Lower leg skin (tissue), 4 donors: ENCODE data around the gene LRRC27. TPM values are rescaled to one million over a fixed set of nuclear protein-coding genes. Genes with fewer than 3 reads are reported as not detected.
A peak's percentile ranks its signal among the peaks of the same experiment; 100 is the strongest.
"Not testable (repeated sequence)": the region's sequence is repeated elsewhere in the genome, so short reads cannot be mapped to it uniquely, and the experiment has no call there.

ENCODE experiments used
- DNase-seq, 2 donors: peaks; one replicate each; pipeline ENCODE4 v3.0.0-alpha.2; 2019; ENCODE audit warnings: low spot score in 2 of 2
- H3K4me3 ChIP-seq: fragments of 200-600 bp; sonication (generic); 2 replicates; pipeline ENCODE4 v1.5.1; 2017; ENCODE audit warnings: mild to moderate bottlenecking, low read depth; ENCODE audit not compliant: poor library complexity, severe bottlenecking
- CTCF ChIP-seq, 3 donors: fragments of 450-650 bp; IDR thresholded peaks; one replicate each; pipeline ENCODE4 v1.5.1; 2016; ENCODE audit warnings: antibody characterized with exemption in 3 of 3, mild to moderate bottlenecking in 3 of 3, moderate library complexity in 2 of 3
- POLR2A ChIP-seq, 2 donors: fragments of 450-650 bp; IDR thresholded peaks; one replicate each; pipeline ENCODE4 v1.6.1; 2016 to 2017; ENCODE audit warnings: antibody characterized with exemption in 2 of 2, mild to moderate bottlenecking in 1 of 2, moderate library complexity in 1 of 2
- WGBS, 2 donors: methylation state at CpG; one replicate each; pipeline ENCODE4 v1.1.5; 2018; 5-methylcytosine and 5-hydroxymethylcytosine counted together
- intact Hi-C: fragments of 100-400 bp; cut with DNase I; formaldehyde crosslinking; loops from one replicate; pipeline ENCODE4 v1.15.0; 2023; ENCODE audit warnings: low total_unique reads
- total RNA-seq, 4 donors: library from RNA; depleted of rRNA; stranded (reverse); fragments of >200 nt; gene quantifications; one replicate each; pipeline ENCODE4 v1.1.0, GENCODE V29; 2016

Gene LRRC27
- total RNA-seq, 4 donors from 2014 or later = 3.1 to 11.3 (median 8.5) TPM

- no peak overlapping the region for H3K4me3 ChIP-seq
- TF ChIP-seq POLR2A (IDR thresholded peaks at IDR 0.05) = no peak
- TF ChIP-seq CTCF (IDR thresholded peaks at IDR 0.05) = no peak
- no peak for DNase-seq
- intact Hi-C loops = no loop called here
- 76 to 88% methylated on average over 5 of the region's 5 CpGs for WGBS, 2 donors
Measured at GRCh38 chr10:132291826-132292225, 40.2 kb upstream of the LRRC27 start.

DNA sequence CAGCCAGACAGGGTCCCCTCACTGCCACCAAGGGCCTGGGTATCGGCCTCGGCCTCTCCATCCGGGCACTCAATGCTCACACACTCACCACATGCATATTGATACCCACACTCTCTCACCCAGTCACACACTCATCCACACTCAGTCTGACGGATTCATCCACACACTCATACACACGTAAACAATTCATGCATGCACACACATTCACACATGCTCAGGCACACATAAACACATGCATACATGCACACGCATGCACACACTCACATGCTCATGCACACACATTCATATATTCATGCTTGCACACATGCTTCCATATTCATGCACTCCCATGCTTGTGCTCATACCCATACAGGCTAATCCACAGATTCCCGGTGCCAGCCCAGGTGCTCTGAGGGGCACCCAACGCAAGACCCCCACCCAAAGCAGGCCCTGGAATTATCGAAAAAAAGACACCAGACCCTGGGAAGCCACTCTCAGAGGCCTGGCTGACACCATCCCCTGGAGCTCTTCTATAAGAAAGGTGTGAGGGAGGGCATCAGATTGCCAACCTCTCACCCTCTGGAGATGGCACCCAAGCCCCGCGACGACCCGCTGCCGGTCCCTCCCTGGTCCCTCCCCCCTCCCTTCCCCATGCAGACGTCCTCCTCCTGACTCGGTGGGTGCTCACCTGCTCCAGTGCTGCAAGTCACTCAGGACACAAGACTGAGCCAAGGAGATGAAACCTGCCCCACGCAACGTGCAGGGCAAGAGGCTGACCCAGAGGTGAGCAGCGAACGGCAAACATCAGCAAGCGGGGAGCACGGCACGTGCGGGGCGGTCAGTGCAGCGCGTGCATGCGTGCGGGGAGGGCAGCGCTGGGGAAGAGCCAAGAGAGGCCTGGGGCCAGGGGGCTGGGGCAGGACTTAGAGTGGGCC is 39.4 kb upstream of the LRRC27 start:
- 86 to 90% methylated on average over 30 of the region's 30 CpGs for WGBS, 2 donors
- intact Hi-C loops = no loop called here
- H3K4me3 ChIP-seq = no peak overlapping the region
- DNase-seq = no peak
- TF ChIP-seq POLR2A (IDR thresholded peaks at IDR 0.05) (no peak), CTCF (IDR thresholded peaks at IDR 0.05) (no peak)

DNA sequence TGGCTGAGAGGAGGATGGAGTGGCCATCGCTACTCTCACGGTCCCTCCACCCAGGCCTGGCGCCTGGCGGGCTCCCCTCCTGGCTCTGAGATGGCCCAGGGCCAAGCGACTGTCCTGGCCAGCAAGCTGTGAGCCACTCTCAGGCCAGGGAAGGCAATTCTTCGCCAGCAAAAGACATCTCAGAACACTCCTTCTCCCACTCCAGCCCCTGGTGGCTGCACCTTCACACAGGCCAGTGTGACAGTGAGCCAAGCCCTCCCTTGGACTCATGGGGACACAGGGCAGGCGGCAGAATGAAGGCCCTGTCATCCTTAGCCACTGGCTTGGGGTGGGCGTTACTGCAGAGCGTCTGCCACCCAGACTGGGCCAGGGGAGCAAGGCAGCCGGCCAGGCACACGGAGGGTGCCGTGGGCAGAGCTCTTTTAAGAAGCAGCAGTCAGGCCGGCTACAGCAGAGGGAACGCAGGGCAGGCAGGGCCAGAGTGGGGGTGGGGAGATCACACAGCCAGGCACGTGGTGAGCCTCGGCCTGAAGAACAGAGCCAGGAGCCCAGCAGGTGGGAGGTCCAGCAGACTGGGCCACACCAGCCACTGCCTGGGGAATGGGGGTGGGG is 38.7 kb upstream of the LRRC27 start:
- no peak for DNase-seq
- no peak overlapping the region for H3K4me3 ChIP-seq
- TF ChIP-seq CTCF (IDR thresholded peaks at IDR 0.05) = no peak
- intact Hi-C loops = no loop called here
- 56 to 61% methylated on average over 15 to 16 of the region's 16 CpGs for WGBS, 2 donors

DNA sequence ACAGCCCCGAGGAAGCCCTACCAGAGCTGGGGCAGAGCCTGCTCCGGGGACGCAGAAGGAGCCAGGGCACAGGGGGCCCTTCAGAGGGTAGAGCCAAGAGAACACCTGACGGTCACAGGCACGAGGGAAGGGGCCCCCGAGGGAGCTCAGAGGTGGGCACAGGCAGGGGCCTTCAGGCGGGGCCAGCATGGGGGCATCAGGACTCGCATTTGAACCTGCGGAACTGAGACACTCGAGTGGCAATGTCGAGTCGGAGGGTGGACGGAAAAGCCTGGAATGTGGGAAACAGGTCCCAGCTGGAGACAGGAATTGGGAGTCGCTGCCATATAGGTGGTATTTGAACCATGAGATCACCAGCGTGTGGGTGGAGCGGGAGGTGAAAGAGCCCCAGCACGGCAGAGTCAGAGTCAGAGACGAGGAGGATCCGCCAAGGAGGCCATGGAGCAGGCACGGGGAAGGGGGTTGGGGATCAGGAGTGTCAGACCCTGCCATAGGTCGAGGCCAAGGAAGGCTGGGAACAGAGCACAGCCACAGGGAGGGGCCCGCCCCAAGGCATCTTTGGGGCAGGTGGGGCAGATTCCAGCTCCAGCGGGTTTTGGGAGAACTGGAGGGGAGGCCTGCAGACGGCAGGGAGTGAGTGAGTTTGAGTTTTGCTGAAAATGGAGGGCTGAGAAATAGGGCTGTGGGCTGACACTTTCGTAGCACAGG is 38.0 kb upstream of the LRRC27 start:
- no peak for TF ChIP-seq CTCF (IDR thresholded peaks at IDR 0.05)
- TF ChIP-seq POLR2A (IDR thresholded peaks at IDR 0.05) = no peak
- WGBS, 2 donors = 67 to 72% methylated on average over 25 of the region's 25 CpGs
- no peak overlapping the region for H3K4me3 ChIP-seq
- DNase-seq = peak in 1 of 2 donors; percentile 78
- intact Hi-C loops = no loop called here

DNA sequence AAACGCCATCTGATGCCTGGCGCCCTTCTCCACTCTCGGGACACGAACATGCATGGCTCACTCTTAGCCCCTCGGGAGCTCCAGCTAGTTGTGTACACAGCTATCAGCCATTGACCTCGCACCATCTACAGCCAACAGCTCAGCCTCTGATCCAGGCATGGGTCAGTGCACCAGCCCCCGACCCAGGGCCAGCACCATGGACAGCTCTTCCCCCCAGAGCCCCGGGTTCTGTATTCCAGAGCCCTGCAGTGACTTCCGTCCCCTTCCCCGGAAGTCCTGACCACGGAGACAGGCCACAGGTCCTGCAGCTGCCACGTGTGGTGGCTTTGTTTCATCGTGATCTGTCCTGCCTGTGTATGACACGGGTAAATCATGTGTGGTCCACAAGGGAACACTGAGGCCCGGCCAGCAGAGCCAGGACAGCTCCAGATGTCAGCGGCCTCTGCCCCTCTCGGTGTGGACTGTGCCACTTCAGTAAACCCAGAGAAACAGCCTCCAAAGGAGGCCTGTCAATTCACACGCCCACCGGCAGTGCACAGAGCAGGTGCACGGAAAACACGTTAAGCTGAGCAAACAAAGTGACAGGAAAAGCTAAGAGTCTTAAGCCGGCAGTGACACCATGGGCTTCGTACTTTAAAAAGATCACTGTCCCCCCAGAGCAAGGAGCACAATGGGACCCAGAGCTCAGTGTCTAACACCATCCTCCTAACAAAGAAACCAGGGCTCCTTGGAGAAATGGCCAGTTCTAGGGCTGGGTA is 37.3 kb upstream of the LRRC27 start:
- H3K4me3 ChIP-seq = no peak overlapping the region
- 78 to 87% methylated on average over 22 to 23 of the region's 23 CpGs for WGBS, 2 donors
- peak in 1 of 2 donors; percentile 40 for DNase-seq
- intact Hi-C loops = no loop called here
- no peak for TF ChIP-seq POLR2A (IDR thresholded peaks at IDR 0.05)
- no peak for TF ChIP-seq CTCF (IDR thresholded peaks at IDR 0.05)

GRCh38 chr10:132295481-132295880 is 36.5 kb upstream of the LRRC27 start:
- DNase-seq = peak in 1 of 2 donors; percentile 72
- intact Hi-C loops, H3K4me3 ChIP-seq: not testable (repeated sequence)
- WGBS, 2 donors = 88 to 96% methylated on average over 23 of the region's 23 CpGs
